Heart right ventricle (tissue), 16 donors: Measurements from ENCODE around the gene NPFFR1. TPM values are rescaled to one million over a fixed set of nuclear protein-coding genes. Genes with fewer than 3 reads are reported as not detected.

Experiments used
- ATAC-seq, 8 donors: fragments of 200-7000 bp; cut with Tn5 transposase; one replicate each; pipeline ENCODE4 v1.9.1; 2020; ENCODE audit warnings: mild to moderate bottlenecking in 8 of 8, moderate library complexity in 8 of 8, moderate number of reproducible peaks in 1 of 8
- DNase-seq, 2 donors: peaks; one replicate each; pipeline ENCODE4 v3.0.0-alpha.2; 2020
- H3K27ac ChIP-seq, 10 donors: fragments of 200-600 bp; sonication (generic) in 2 of 10; one replicate each; pipeline versions ENCODE4 v1.5.0 to v1.8.0; 2020 to 2022; ENCODE audit warnings: mild to moderate bottlenecking in 3 of 10
- H3K27me3 ChIP-seq, 7 donors: fragments of 200-600 bp; one replicate each; pipeline ENCODE4 v1.8.0; 2021 to 2022; ENCODE audit warnings: mild to moderate bottlenecking in 2 of 7
- H3K36me3 ChIP-seq, 9 donors: fragments of 200-600 bp; sonication (generic) in 1 of 9; one replicate each; pipeline versions ENCODE4 v1.5.0 to v1.8.0; 2020 to 2022; ENCODE audit warnings: mild to moderate bottlenecking in 2 of 9
- H3K4me1 ChIP-seq, 9 donors: fragments of 200-600 bp; sonication (generic) in 1 of 9; one replicate each; pipeline versions ENCODE4 v1.5.0 to v1.8.0; 2020 to 2022; ENCODE audit warnings: mild to moderate bottlenecking in 4 of 9
- H3K4me3 ChIP-seq, 10 donors: fragments of 200-600 bp; sonication (generic) in 2 of 10; one replicate each; pipeline versions ENCODE4 v1.5.0 to v1.8.0; 2020 to 2022; ENCODE audit warnings: mild to moderate bottlenecking in 7 of 10, moderate library complexity in 2 of 10
- H3K9me3 ChIP-seq, 11 donors: fragments of 200-600 bp in 10 of 11; sonication (generic) in 2 of 11; one replicate each; pipeline versions ENCODE4 v1.5.0 to v1.8.0; 2013 to 2022; ENCODE audit warnings: mild to moderate bottlenecking in 2 of 11, control low read depth in 1 of 11, moderate library complexity in 1 of 11
- CTCF ChIP-seq, 9 donors: fragments of 200-600 bp; sonication (generic) in 2 of 9; IDR thresholded peaks; one replicate each; pipeline versions ENCODE4 v1.5.0 to v1.8.0; 2021 to 2022; ENCODE audit warnings: antibody characterized with exemption in 9 of 9, mild to moderate bottlenecking in 5 of 9, moderate library complexity in 1 of 9
- WGBS, 2 donors: extraction: QIAGEN DNeasy Blood & Tissue Kit; methylation state at CpG; one replicate each; pipeline ENCODE4 v1.1.7; 2013; ENCODE audit warnings: inconsistent platforms in 1 of 2; 5-methylcytosine and 5-hydroxymethylcytosine counted together
- intact Hi-C, 10 donors: fragments of 100-400 bp; cut with DNase I; formaldehyde crosslinking; loops; one replicate each; pipeline versions ENCODE4 v1.11.1 to v1.14.2; 2022
- polyA plus RNA-seq, 2 donors: library from polyadenylated mRNA; stranded (reverse); fragments of 200-250 nt; gene quantifications; one replicate each; pipeline ENCODE4 v1.2.3, GENCODE V29; 2013
- total RNA-seq, 10 donors: library from RNA; stranded (reverse); fragmentation: NEBNext Ultra II Directional in 3 of 10; extraction: Animal tissue kit (Norgen Biotek cat#: 25700) in 3 of 10; gene quantifications; one replicate each; pipeline versions ENCODE4 v1.2.1 to v1.2.4, GENCODE V29; 2021 to 2023
- donor health status: Arrhythmogenic right ventricular cardiomyopathy.
- donor health status: ischemic (EF 13 %, LVEDD 7.1; RV severe dilation, severe dysfunction).
- donor health status: healthy with polysubstance abuse.
- donor health status: DM: no; HTN: yes; CAD: no.
- donor health status: DM: no; HTN: no; CAD: no.
- donor health status: ischemic (EF 25% LVEDD 6.9; RV normal size, moderate dysfunction).
- donor health status: ischemic (EF 25% LVEDD 5.7; RV mildly dilated, moderate dysfunction).
- donor health status: healthy.
- donor health status: DM: yes; HTN: yes; CAD: no.
- donor health status: Ischemic cardiomyopathy.
- donor health status: ischemic (EF 35%, LVEDD 5.7; RV mildly dilated, moderate dysfunction).
- donor health status: nonischemic (EF 11% LVEDD 7.7; RV severe dilation, severe dysfunction).
- donor health status: DM: yes; HTN: yes; CAD: no.
- donor health status: PGD.
- donor health status: ischemic (EF 29% LVEDD 5.4; RV normal size, mild dysfunction).
- donor health status: nonischemic (EF 23%, LVEDD 6.1; RV moderate dilation, normal function).

NPFFR1 gene
- total and polyA plus RNA-seq, 12 donors, result 0.07 TPM; not detected in 11

GRCh38 chr10:70269741-70270140, 14.1 kb downstream of the NPFFR1 start:
- intact Hi-C loops, result loop anchor here in 9 of 10 donors (2.0 to 10.0 kb wide), 5 partner anchors 42 to 93 kb away; no protein-coding TSS in a partner anchor
- Histone ChIP-seq H3K36me3 (no peaks in the 10 kb centered on the region), H3K27ac (no peak overlapping the region), H3K9me3 (no peaks in the 10 kb centered on the region), H3K4me3 (no peak overlapping the region), H3K27me3 (peaks cover 0 to 9% (median 0%) of the 10 kb centered on the region in 7 donors), H3K4me1 (peaks cover 0 to 31% (median under 1%) of the 10 kb centered on the region in 9 donors)
- TF ChIP-seq CTCF (IDR thresholded peaks at IDR 0.05), result no peak
- WGBS, 2 donors, result 95 to 97% methylated on average over 3 of the region's 3 CpGs
- ATAC-seq (no peak), DNase-seq (no peak)

- peaks cover 0 to 25% (median 0%) of the 10 kb centered on the region in 9 donors for H3K4me1 ChIP-seq
- no peak for ATAC-seq
- no peaks in the 10 kb centered on the region for H3K9me3 ChIP-seq
- no peak overlapping the region for H3K4me3 ChIP-seq
- intact Hi-C loops, result loop anchor here in 3 of 10 donors (2.0 to 5.0 kb wide), 3 partner anchors 41 to 94 kb away; no protein-coding TSS in a partner anchor
- no peak overlapping the region for H3K27ac ChIP-seq
- 82 to 83% methylated on average over 4 of the region's 4 CpGs for whole genome bisulfite sequencing, 2 donors
- no peaks in the 10 kb centered on the region for H3K36me3 ChIP-seq
- no peak for TF ChIP-seq CTCF (IDR thresholded peaks at IDR 0.05)
- H3K27me3 ChIP-seq, result peaks cover 0 to 14% (median 0%) of the 10 kb centered on the region in 7 donors
- DNase-seq, result no peak
Measured at GRCh38 chr10:70268376-70268775, 15.4 kb downstream of the NPFFR1 start.

GRCh38 chr10:70267161-70267933, 16.5 kb downstream of the NPFFR1 start:
- intact Hi-C loops, result loop anchor here in 2 of 10 donors (5.0 kb wide), 2 partner anchors 40 to 95 kb away; no protein-coding TSS in a partner anchor
- H3K27me3 ChIP-seq, result peaks cover 0 to 14% (median 0%) of the 10 kb centered on the region in 7 donors
- peaks cover 0 to 17% (median 0%) of the 10 kb centered on the region in 9 donors for H3K4me1 ChIP-seq
- H3K27ac ChIP-seq, result no peak overlapping the region
- ATAC-seq, result peak in 2 of 8 donors; percentile 15 to 75
- H3K9me3 ChIP-seq, result no peaks in the 10 kb centered on the region
- DNase-seq, result no peak
- no peak overlapping the region for H3K4me3 ChIP-seq
- TF ChIP-seq CTCF (IDR thresholded peaks at IDR 0.05), result peak in 5 of 9 donors; percentile 18 to 35 (median 22)
- no peaks in the 10 kb centered on the region for H3K36me3 ChIP-seq
- 57 to 63% methylated on average over 9 of the region's 9 CpGs for WGBS, 2 donors

GRCh38 chr10:70266701-70267100, 17.1 kb downstream of the NPFFR1 start:
- peaks cover 0 to under 1% (median 0%) of the 10 kb centered on the region in 11 donors for H3K9me3 ChIP-seq
- no peak for DNase-seq
- intact Hi-C loops, result loop anchor here in 2 of 10 donors (5.0 kb wide), 2 partner anchors 39 to 96 kb away; no protein-coding TSS in a partner anchor
- peaks cover 0 to 14% (median 0%) of the 10 kb centered on the region in 9 donors for H3K4me1 ChIP-seq
- 31 to 45% methylated on average over 1 of the region's 1 CpG for WGBS, 2 donors
- no peak for ATAC-seq
- H3K4me3 ChIP-seq, result no peak overlapping the region
- TF ChIP-seq CTCF (IDR thresholded peaks at IDR 0.05), result no peak
- H3K36me3 ChIP-seq, result no peaks in the 10 kb centered on the region
- H3K27me3 ChIP-seq, result peaks cover 0 to 14% (median 0%) of the 10 kb centered on the region in 7 donors
- no peak overlapping the region for H3K27ac ChIP-seq
